Measurements from ENCODE around the gene EEF1AKMT4.

- no peak for TF ChIP-seq CTCF (conservative IDR thresholded peaks at IDR 0.05; ENCODE audit: low read depth, low read length)
- no peak for TF ChIP-seq EZH2 (IDR thresholded peaks at IDR 0.05; ENCODE audit: borderline replicate concordance, low read depth, low read length, poor library complexity, severe bottlenecking)
Observed at GRCh38 chr3:184275381-184275701, 25.9 kb downstream of the EEF1AKMT4 start.
